ENCODE data around the gene MICAL3.

DNA sequence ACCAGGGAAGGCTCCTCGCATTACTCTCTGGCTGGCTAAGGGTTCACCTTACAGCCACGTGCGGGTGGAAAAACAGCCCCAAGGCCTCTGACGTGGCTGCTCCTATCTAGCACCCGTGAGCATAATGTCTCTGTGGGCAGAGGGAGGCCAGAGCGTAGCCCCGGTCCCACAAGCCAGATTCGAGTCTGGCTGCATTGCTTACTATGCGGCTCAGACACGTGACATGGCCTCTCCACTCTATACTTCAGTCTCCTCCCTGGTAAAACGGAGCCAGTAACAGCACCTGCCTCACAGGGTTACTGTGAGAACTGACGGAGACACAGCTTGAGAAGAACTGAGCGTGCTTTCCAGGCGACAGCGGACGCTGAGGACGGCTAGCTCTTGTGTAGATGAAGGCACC lies 144.3 kb downstream of the MICAL3 start:
- TF ChIP-seq POLR2AphosphoS5 (IDR thresholded peaks at IDR 0.05) (no peak), POLR2A (IDR thresholded peaks at IDR 0.05) (no peak)
- TF ChIP-seq, protein P1, sequence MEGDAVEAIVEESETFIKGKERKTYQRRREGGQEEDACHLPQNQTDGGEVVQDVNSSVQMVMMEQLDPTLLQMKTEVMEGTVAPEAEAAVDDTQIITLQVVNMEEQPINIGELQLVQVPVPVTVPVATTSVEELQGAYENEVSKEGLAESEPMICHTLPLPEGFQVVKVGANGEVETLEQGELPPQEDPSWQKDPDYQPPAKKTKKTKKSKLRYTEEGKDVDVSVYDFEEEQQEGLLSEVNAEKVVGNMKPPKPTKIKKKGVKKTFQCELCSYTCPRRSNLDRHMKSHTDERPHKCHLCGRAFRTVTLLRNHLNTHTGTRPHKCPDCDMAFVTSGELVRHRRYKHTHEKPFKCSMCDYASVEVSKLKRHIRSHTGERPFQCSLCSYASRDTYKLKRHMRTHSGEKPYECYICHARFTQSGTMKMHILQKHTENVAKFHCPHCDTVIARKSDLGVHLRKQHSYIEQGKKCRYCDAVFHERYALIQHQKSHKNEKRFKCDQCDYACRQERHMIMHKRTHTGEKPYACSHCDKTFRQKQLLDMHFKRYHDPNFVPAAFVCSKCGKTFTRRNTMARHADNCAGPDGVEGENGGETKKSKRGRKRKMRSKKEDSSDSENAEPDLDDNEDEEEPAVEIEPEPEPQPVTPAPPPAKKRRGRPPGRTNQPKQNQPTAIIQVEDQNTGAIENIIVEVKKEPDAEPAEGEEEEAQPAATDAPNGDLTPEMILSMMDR (IDR thresholded peaks at IDR 0.05): no peak
